Measurements from ENCODE around the gene COL6A5. TPM values are rescaled to one million over a fixed set of nuclear protein-coding genes. Genes with fewer than 3 reads are reported as not detected.

The COL6A5 gene
- total and polyA plus RNA-seq, 2 donors: 0.05 TPM

DNA sequence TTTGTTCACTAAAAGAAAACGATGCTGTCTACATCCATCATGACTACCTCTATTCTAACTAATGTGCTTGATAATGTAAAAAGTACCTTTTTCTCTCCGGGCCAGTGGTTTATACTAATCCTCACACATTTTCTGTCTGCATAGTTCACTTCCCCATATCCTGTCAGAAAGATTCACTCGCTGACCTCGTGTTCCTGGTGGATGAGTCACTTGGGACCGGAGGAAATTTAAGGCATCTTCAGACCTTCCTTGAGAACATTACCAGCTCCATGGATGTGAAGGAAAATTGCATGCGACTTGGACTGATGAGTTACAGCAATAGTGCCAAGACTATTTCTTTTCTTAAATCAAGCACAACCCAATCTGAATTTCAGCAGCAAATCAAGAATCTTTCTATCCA is 33.8 kb downstream of the COL6A5 start:
- Histone ChIP-seq H3K4me3 (ENCODE audit: low read length in 2 of 2) (no peak overlapping the region), H3K4me1 (ENCODE audit: control insufficient read depth in 2 of 2, insufficient read depth in 2 of 2, low read length in 2 of 2) (no peaks in the 10 kb centered on the region), H3K36me3 (ENCODE audit: control insufficient read depth in 2 of 2, insufficient read depth in 2 of 2, low read length in 1 of 2) (no peaks in the 10 kb centered on the region), H3K9me3 (ENCODE audit: control insufficient read depth in 2 of 2, insufficient read depth in 1 of 2, low read length in 1 of 2) (no peaks in the 10 kb centered on the region), H3K27ac (ENCODE audit: low read depth in 1 of 2, low read length in 1 of 2) (no peak overlapping the region), H3K27me3 (ENCODE audit: control insufficient read depth in 2 of 2, insufficient read depth in 1 of 2, low read length in 1 of 2) (no peaks in the 10 kb centered on the region)
- DNase-seq (ENCODE audit: low read depth in 6 of 9, low spot score in 9 of 9): no peak
- 96% methylated on average over 6 of the region's 6 CpGs for WGBS

- Histone ChIP-seq H3K4me1 (ENCODE audit: control insufficient read depth in 2 of 2, insufficient read depth in 2 of 2, low read length in 2 of 2) (no peaks in the 10 kb centered on the region), H3K9me3 (ENCODE audit: control insufficient read depth in 2 of 2, insufficient read depth in 1 of 2, low read length in 1 of 2) (no peaks in the 10 kb centered on the region), H3K27me3 (ENCODE audit: control insufficient read depth in 2 of 2, insufficient read depth in 1 of 2, low read length in 1 of 2) (no peaks in the 10 kb centered on the region), H3K4me3 (ENCODE audit: low read length in 2 of 2) (no peak overlapping the region), H3K27ac (ENCODE audit: low read depth in 1 of 2, low read length in 1 of 2) (no peak overlapping the region), H3K36me3 (ENCODE audit: control insufficient read depth in 2 of 2, insufficient read depth in 2 of 2, low read length in 1 of 2) (no peaks in the 10 kb centered on the region)
- no peak for DNase-seq (ENCODE audit: low read depth in 6 of 9, low spot score in 9 of 9)
These were observed 34.9 kb downstream of the COL6A5 start for GRCh38 chr3:130380398-130380797.

GRCh38 chr3:130383424-130383823 is 38.0 kb downstream of the COL6A5 start:
- no peaks in the 10 kb centered on the region for H3K27me3 ChIP-seq (ENCODE audit: control insufficient read depth in 2 of 2, insufficient read depth in 1 of 2, low read length in 1 of 2)
- no peaks in the 10 kb centered on the region for H3K9me3 ChIP-seq (ENCODE audit: control insufficient read depth in 2 of 2, insufficient read depth in 1 of 2, low read length in 1 of 2)
- H3K4me3 ChIP-seq (ENCODE audit: low read length in 2 of 2): no peak overlapping the region
- no peaks in the 10 kb centered on the region for H3K36me3 ChIP-seq (ENCODE audit: control insufficient read depth in 2 of 2, insufficient read depth in 2 of 2, low read length in 1 of 2)
- no peak overlapping the region for H3K27ac ChIP-seq (ENCODE audit: low read depth in 1 of 2, low read length in 1 of 2)
- WGBS: 88% methylated on average over 3 of the region's 3 CpGs
- no peak for DNase-seq (ENCODE audit: low read depth in 6 of 9, low spot score in 9 of 9)
- H3K4me1 ChIP-seq (ENCODE audit: control insufficient read depth in 2 of 2, insufficient read depth in 2 of 2, low read length in 2 of 2): no peaks in the 10 kb centered on the region

- no peak overlapping the region for H3K27ac ChIP-seq (ENCODE audit: low read depth in 1 of 2, low read length in 1 of 2)
- 93% methylated on average over 3 of the region's 3 CpGs for WGBS
- no peaks in the 10 kb centered on the region for H3K36me3 ChIP-seq (ENCODE audit: control insufficient read depth in 2 of 2, insufficient read depth in 2 of 2, low read length in 1 of 2)
- H3K9me3 ChIP-seq (ENCODE audit: control insufficient read depth in 2 of 2, insufficient read depth in 1 of 2, low read length in 1 of 2): no peaks in the 10 kb centered on the region
- H3K4me3 ChIP-seq (ENCODE audit: low read length in 2 of 2): no peak overlapping the region
- H3K4me1 ChIP-seq (ENCODE audit: control insufficient read depth in 2 of 2, insufficient read depth in 2 of 2, low read length in 2 of 2): no peaks in the 10 kb centered on the region
- no peak for DNase-seq (ENCODE audit: low read depth in 6 of 9, low spot score in 9 of 9)
- H3K27me3 ChIP-seq (ENCODE audit: control insufficient read depth in 2 of 2, insufficient read depth in 1 of 2, low read length in 1 of 2): no peaks in the 10 kb centered on the region
These were observed 39.1 kb downstream of the COL6A5 start for GRCh38 chr3:130384476-130385025.

- H3K4me1 ChIP-seq (ENCODE audit: control insufficient read depth in 2 of 2, insufficient read depth in 2 of 2, low read length in 2 of 2): no peaks in the 10 kb centered on the region
- H3K9me3 ChIP-seq (ENCODE audit: control insufficient read depth in 2 of 2, insufficient read depth in 1 of 2, low read length in 1 of 2): no peaks in the 10 kb centered on the region
- 45% methylated on average over 2 of the region's 2 CpGs for WGBS
- H3K27ac ChIP-seq (ENCODE audit: low read depth in 1 of 2, low read length in 1 of 2): no peak overlapping the region
- no peaks in the 10 kb centered on the region for H3K27me3 ChIP-seq (ENCODE audit: control insufficient read depth in 2 of 2, insufficient read depth in 1 of 2, low read length in 1 of 2)
- DNase-seq (ENCODE audit: low read depth in 6 of 9, low spot score in 9 of 9): no peak
- no peaks in the 10 kb centered on the region for H3K36me3 ChIP-seq (ENCODE audit: control insufficient read depth in 2 of 2, insufficient read depth in 2 of 2, low read length in 1 of 2)
- no peak overlapping the region for H3K4me3 ChIP-seq (ENCODE audit: low read length in 2 of 2)
These were observed 41.3 kb downstream of the COL6A5 start for GRCh38 chr3:130386604-130387263.

- H3K9me3 ChIP-seq (ENCODE audit: control insufficient read depth in 2 of 2, insufficient read depth in 1 of 2, low read length in 1 of 2): no peaks in the 10 kb centered on the region
- H3K36me3 ChIP-seq (ENCODE audit: control insufficient read depth in 2 of 2, insufficient read depth in 2 of 2, low read length in 1 of 2): no peaks in the 10 kb centered on the region
- no peak overlapping the region for H3K27ac ChIP-seq (ENCODE audit: low read depth in 1 of 2, low read length in 1 of 2)
- no peak overlapping the region for H3K4me3 ChIP-seq (ENCODE audit: low read length in 2 of 2)
- 89% methylated on average over 1 of the region's 1 CpG for WGBS
- no peaks in the 10 kb centered on the region for H3K27me3 ChIP-seq (ENCODE audit: control insufficient read depth in 2 of 2, insufficient read depth in 1 of 2, low read length in 1 of 2)
- no peak for DNase-seq (ENCODE audit: low read depth in 6 of 9, low spot score in 9 of 9)
- no peaks in the 10 kb centered on the region for H3K4me1 ChIP-seq (ENCODE audit: control insufficient read depth in 2 of 2, insufficient read depth in 2 of 2, low read length in 2 of 2)
These were observed 44.4 kb downstream of the COL6A5 start for GRCh38 chr3:130389743-130390478.

DNA sequence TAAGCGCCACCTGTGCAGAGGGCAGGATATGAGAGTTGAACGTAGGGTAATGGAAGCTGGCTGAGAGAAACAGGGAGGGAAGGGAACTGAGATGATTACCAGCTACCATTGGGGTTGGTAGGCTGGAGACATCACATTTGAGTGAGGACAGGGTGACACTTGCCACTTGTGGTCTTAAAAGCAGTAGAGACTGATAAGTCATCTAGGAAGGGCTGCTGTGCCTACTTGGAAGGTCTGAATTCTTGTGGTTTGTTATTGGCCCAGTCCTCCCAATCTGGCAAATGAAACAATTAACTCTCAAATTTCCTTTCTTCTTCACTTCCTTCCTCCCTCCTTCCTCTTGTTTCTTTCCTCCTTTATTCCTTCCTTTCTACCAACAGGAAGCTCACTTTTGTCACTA is 46.8 kb downstream of the COL6A5 start:
- Histone ChIP-seq H3K27me3 (ENCODE audit: control insufficient read depth in 2 of 2, insufficient read depth in 1 of 2, low read length in 1 of 2) (no peaks in the 10 kb centered on the region), H3K4me3 (ENCODE audit: low read length in 2 of 2) (no peak overlapping the region), H3K9me3 (ENCODE audit: control insufficient read depth in 2 of 2, insufficient read depth in 1 of 2, low read length in 1 of 2) (no peaks in the 10 kb centered on the region), H3K36me3 (ENCODE audit: control insufficient read depth in 2 of 2, insufficient read depth in 2 of 2, low read length in 1 of 2) (no peaks in the 10 kb centered on the region), H3K4me1 (ENCODE audit: control insufficient read depth in 2 of 2, insufficient read depth in 2 of 2, low read length in 2 of 2) (no peaks in the 10 kb centered on the region), H3K27ac (ENCODE audit: low read depth in 1 of 2, low read length in 1 of 2) (no peak overlapping the region)
- DNase-seq (ENCODE audit: low read depth in 6 of 9, low spot score in 9 of 9): no peak
- WGBS: 95% methylated on average over 2 of the region's 2 CpGs

DNA sequence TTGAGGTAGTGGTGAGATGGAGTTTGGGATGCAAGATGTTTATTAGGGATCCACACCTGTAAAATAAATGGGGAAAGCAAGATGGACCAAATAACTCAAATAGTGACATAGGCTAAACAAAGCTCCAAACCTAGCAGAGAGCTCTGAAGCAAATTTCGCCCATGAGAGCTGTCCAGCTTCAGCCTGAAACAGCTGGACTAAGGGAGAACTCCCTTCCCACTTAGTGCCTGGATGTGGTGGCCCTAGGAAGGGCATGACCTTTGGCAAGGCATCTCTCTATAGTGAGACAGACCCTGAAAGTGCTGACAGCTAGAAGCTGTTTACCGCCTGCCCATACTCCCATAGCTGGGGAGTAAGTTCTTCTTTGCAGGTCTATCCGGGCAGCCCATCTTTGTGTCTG is 48.1 kb downstream of the COL6A5 start:
- H3K4me1 ChIP-seq (ENCODE audit: control insufficient read depth in 2 of 2, insufficient read depth in 2 of 2, low read length in 2 of 2): no peaks in the 10 kb centered on the region
- no peak overlapping the region for H3K27ac ChIP-seq (ENCODE audit: low read depth in 1 of 2, low read length in 1 of 2)

DNA sequence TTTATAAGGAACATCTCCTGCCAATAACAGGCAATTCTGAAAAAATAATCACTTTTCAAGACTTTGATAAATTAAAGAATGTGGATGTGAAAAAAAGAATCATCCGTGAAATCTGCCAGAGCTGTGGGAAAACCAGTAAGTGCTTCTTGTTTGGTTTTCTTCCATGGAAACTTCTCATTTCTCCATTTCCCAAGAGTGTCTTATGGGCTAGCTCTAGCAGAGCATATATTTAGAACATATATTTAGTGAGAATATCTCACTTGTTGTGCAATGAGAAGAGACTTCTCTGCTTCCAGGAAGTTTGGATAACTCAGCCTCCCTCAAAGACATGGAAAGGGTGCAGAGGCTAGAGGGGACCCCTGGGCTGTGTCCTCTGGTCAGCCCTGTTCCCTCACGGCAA is 49.9 kb downstream of the COL6A5 start:
- Histone ChIP-seq H3K27ac (ENCODE audit: low read depth in 1 of 2, low read length in 1 of 2) (no peak overlapping the region), H3K36me3 (ENCODE audit: control insufficient read depth in 2 of 2, insufficient read depth in 2 of 2, low read length in 1 of 2) (no peaks in the 10 kb centered on the region), H3K4me3 (ENCODE audit: low read length in 2 of 2) (no peak overlapping the region), H3K4me1 (ENCODE audit: control insufficient read depth in 2 of 2, insufficient read depth in 2 of 2, low read length in 2 of 2) (no peaks in the 10 kb centered on the region), H3K9me3 (ENCODE audit: control insufficient read depth in 2 of 2, insufficient read depth in 1 of 2, low read length in 1 of 2) (no peaks in the 10 kb centered on the region), H3K27me3 (ENCODE audit: control insufficient read depth in 2 of 2, insufficient read depth in 1 of 2, low read length in 1 of 2) (no peaks in the 10 kb centered on the region)
- DNase-seq (ENCODE audit: low read depth in 6 of 9, low spot score in 9 of 9): no peak
- 88% methylated on average over 2 of the region's 2 CpGs for WGBS

More for the DNA sequence above, 48.1 kb downstream of the COL6A5 start:
- H3K27me3 ChIP-seq (ENCODE audit: control insufficient read depth in 2 of 2, insufficient read depth in 1 of 2, low read length in 1 of 2): no peaks in the 10 kb centered on the region
- H3K36me3 ChIP-seq (ENCODE audit: control insufficient read depth in 2 of 2, insufficient read depth in 2 of 2, low read length in 1 of 2): no peaks in the 10 kb centered on the region
- H3K4me3 ChIP-seq (ENCODE audit: low read length in 2 of 2): no peak overlapping the region
- no peaks in the 10 kb centered on the region for H3K9me3 ChIP-seq (ENCODE audit: control insufficient read depth in 2 of 2, insufficient read depth in 1 of 2, low read length in 1 of 2)
- WGBS: 91% methylated on average over 3 of the region's 3 CpGs
- no peak for DNase-seq (ENCODE audit: low read depth in 6 of 9, low spot score in 9 of 9)

Data from thymus (tissue), 11 donors.